Heart left ventricle (tissue), 13 donors: ENCODE data around the gene PRKG1.

Experiments
- CTCF ChIP-seq, 12 donors: fragments of 200-600 bp; sonication (generic) in 4 of 12; IDR thresholded peaks; one replicate each; pipeline versions ENCODE4 v1.5.0 to v1.8.0; 2018 to 2022; ENCODE audit warnings: antibody characterized with exemption in 12 of 12, mild to moderate bottlenecking in 5 of 12
- POLR2A ChIP-seq, 2 donors: fragments of 450-650 bp; IDR thresholded peaks; one replicate each; pipeline ENCODE4 v1.6.1; 2017; ENCODE audit warnings: antibody characterized with exemption in 2 of 2, mild to moderate bottlenecking in 2 of 2, moderate library complexity in 2 of 2
- donor health status: ischemic (EF 13 %, LVEDD 7.1; RV severe dilation, severe dysfunction).
- donor health status: DM: no; HTN: yes; CAD: no.
- donor health status: DM: no; HTN: no; CAD: no.
- donor health status: ischemic (EF 25% LVEDD 6.9; RV normal size, moderate dysfunction).
- donor health status: ischemic (EF 25% LVEDD 5.7; RV mildly dilated, moderate dysfunction).
- donor health status: ischemic (EF 35%, LVEDD 5.7; RV mildly dilated, moderate dysfunction).
- donor health status: nonischemic (EF 11% LVEDD 7.7; RV severe dilation, severe dysfunction).
- donor health status: DM: yes; HTN: yes; CAD: no.
- donor health status: PGD.
- donor health status: ischemic (EF 29% LVEDD 5.4; RV normal size, mild dysfunction).
- donor health status: nonischemic (EF 23%, LVEDD 6.1; RV moderate dilation, normal function).

GRCh38 chr10:51340366-51340765, 266.1 kb downstream of the PRKG1 start:
- TF ChIP-seq CTCF (IDR thresholded peaks at IDR 0.05) (no peak), POLR2A (IDR thresholded peaks at IDR 0.05) (no peak)
